SHP77 treated with DMSO at 0.1 percent for 48 hours (cell line): ENCODE measurements around the gene PMP22.
"Not testable (repeated sequence)": the region's sequence is repeated elsewhere in the genome, so short reads cannot be mapped to it uniquely, and the experiment has no call there.

Experiments used
- DNase-seq: peaks from one replicate; lab custom pipeline; 2025; lab: John Stamatoyannopoulos, UW

PMP22 gene

GRCh38 chr17:15210247-15210646 is 54.9 kb downstream of the PMP22 start:
- no peak for DNase-seq

DNA sequence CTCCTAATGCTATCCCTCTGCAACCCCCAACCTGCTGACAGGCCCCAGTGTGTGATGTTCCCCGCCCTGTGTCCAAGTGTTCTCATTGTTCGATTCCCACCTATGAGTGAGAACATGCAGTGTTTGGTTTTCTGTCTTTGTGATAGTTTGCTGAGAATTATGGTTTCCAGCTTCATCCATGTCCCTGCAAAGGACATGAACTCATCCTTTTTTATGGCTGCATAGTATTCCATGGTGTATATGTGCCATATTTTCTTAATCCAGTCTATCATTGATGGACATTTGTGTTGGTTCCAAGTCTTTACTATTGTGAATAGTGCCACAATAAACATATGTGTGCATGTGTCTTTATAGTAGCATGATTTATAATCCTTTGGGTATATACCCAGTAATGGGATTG is 62.1 kb downstream of the PMP22 start:
- not testable (repeated sequence) for DNase-seq

- not testable (repeated sequence) for DNase-seq
Measured at GRCh38 chr17:15200574-15200973, 64.6 kb downstream of the PMP22 start.

- no peak for DNase-seq
Measured at GRCh38 chr17:15197229-15197628, 67.9 kb downstream of the PMP22 start.

DNA sequence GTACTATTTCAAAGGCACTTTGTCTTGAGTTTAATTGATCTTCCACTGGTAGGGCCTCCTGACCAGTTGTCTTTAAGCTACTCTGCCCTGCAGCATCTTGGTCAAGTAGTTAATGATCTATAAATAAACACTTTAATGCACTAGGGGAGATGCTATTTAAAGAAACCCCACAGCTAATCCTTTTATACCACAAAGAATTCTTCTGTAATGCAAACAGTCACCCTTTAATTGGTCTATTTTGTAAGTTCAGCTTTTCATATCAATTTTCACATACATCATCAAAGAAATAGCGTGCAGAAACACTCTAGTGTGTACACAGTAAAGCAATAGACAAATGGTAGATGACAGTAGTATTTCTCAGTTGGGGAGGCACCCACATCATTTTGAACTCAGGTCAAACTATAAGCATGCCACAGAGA is 70.3 kb downstream of the PMP22 start:
- peak; percentile 12 for DNase-seq

GRCh38 chr17:15185625-15185991 is 79.5 kb downstream of the PMP22 start:
- no peak for DNase-seq

GRCh38 chr17:15184872-15185624 is 80.1 kb downstream of the PMP22 start:
- DNase-seq = no peak

- DNase-seq = no peak
Measured at GRCh38 chr17:15181816-15182215, 83.3 kb downstream of the PMP22 start.

- DNase-seq = no peak
Measured at GRCh38 chr17:15181333-15181732, 83.8 kb downstream of the PMP22 start.

- DNase-seq = no peak
Measured at GRCh38 chr17:15180121-15180561, 85.0 kb downstream of the PMP22 start.
